HEK293 (cell line): ENCODE data around the gene ERAP2.

Experiments
- CTCF ChIA-PET: fragments of 350-600 bp; formaldehyde crosslinking; extraction: SDS; loops from one replicate; lab custom pipeline; 2021; ENCODE audit warnings: antibody characterized with exemption; lab: Yijun Ruan, JAX
- POLR2A ChIA-PET: fragments of 300-600 bp; formaldehyde crosslinking; extraction: SDS; loops from one replicate; lab custom pipeline; 2020; ENCODE audit warnings: antibody characterized with exemption, inconsistent platforms; lab: Yijun Ruan, JAX
- H3K27ac ChIP-seq: fragments of 200-500 bp; sonication (Bioruptor generic); 2 replicates; pipeline ENCODE4 v1.5.1; 2014; ENCODE audit warnings: low read depth, low read length, control low read depth, inconsistent platforms; ENCODE audit errors: extremely low read depth
- H3K36me3 ChIP-seq, 2 experiments: fragments of 200-500 bp in 1 of 2; sonication (Bioruptor generic) in 1 of 2; 1 replicate in 1 of 2; 2 replicates in 1 of 2; pipeline ENCODE4 v1.5.1; 2014 to 2017; ENCODE audit warnings: inconsistent platforms in 2 of 2, low read length in 2 of 2; ENCODE audit not compliant: control insufficient read depth in 2 of 2, insufficient read depth in 1 of 2
- H3K4me1 ChIP-seq: fragments of 200-500 bp; sonication (Bioruptor generic); 2 replicates; pipeline ENCODE4 v1.5.1; 2014; ENCODE audit warnings: mild to moderate bottlenecking, low read length, inconsistent platforms; ENCODE audit not compliant: control insufficient read depth, insufficient read depth
- H3K4me3 ChIP-seq: 2 replicates; pipeline ENCODE4 v1.5.1; 2011; ENCODE audit warnings: low read depth, mild to moderate bottlenecking, control low read depth, low read length, moderate library complexity
- H3K9me3 ChIP-seq: fragments of 200-500 bp; sonication (Bioruptor generic); 2 replicates; pipeline ENCODE4 v1.5.1; 2014; ENCODE audit warnings: low read depth, low read length, inconsistent platforms; ENCODE audit not compliant: control insufficient read depth, insufficient read depth
- ATF2 ChIP-seq: fragments of 450-650 bp; formaldehyde crosslinking; IDR thresholded peaks from 2 replicates; pipeline ENCODE4 v1.5.1; 2016; ENCODE audit warnings: missing biosample characterization, missing genetic modification characterization, low read depth
- BCL6B ChIP-seq: fragments of 450-650 bp; formaldehyde crosslinking; IDR thresholded peaks from 2 replicates; pipeline ENCODE4 v1.5.1; 2017; ENCODE audit warnings: missing biosample characterization, missing genetic modification characterization
- GFI1B ChIP-seq: fragments of 450-650 bp; formaldehyde crosslinking; IDR thresholded peaks from 2 replicates; pipeline ENCODE4 v1.5.1; 2016; ENCODE audit warnings: missing biosample characterization, missing genetic modification characterization
- GLI2 ChIP-seq: fragments of 450-650 bp; formaldehyde crosslinking; IDR thresholded peaks from 2 replicates; pipeline ENCODE4; 2017; ENCODE audit warnings: missing biosample characterization, missing genetic modification characterization, low read depth, borderline replicate concordance
- GLIS1 ChIP-seq: fragments of 450-650 bp; formaldehyde crosslinking; IDR thresholded peaks from 2 replicates; pipeline ENCODE4 v1.5.1; 2016; ENCODE audit warnings: missing biosample characterization, missing genetic modification characterization
- IKZF3 ChIP-seq: fragments of 450-650 bp; IDR thresholded peaks from 2 replicates; pipeline ENCODE4 v1.5.0; 2018; ENCODE audit warnings: missing biosample characterization, mild to moderate bottlenecking, missing genetic modification characterization, moderate library complexity
- KLF10 ChIP-seq: fragments of 450-650 bp; IDR thresholded peaks from 2 replicates; pipeline ENCODE4 v1.5.1; 2018; ENCODE audit warnings: missing biosample characterization, mild to moderate bottlenecking, missing genetic modification characterization
- MZF1 ChIP-seq: fragments of 450-650 bp; formaldehyde crosslinking; IDR thresholded peaks from 2 replicates; pipeline ENCODE4 v1.5.1; 2017; ENCODE audit warnings: missing biosample characterization, missing genetic modification characterization, borderline replicate concordance
- PRDM4 ChIP-seq: fragments of 450-650 bp; formaldehyde crosslinking; IDR thresholded peaks from 2 replicates; pipeline ENCODE4 v1.5.1; 2017; ENCODE audit warnings: missing biosample characterization, missing genetic modification characterization
- REPIN1 ChIP-seq: fragments of 450-650 bp; formaldehyde crosslinking; IDR thresholded peaks from 2 replicates; pipeline ENCODE4 v1.5.1; 2017; ENCODE audit warnings: missing biosample characterization, missing genetic modification characterization, low read depth
- WT1 ChIP-seq: fragments of 450-650 bp; formaldehyde crosslinking; IDR thresholded peaks from 2 replicates; pipeline ENCODE4 v1.5.1; 2016; ENCODE audit warnings: missing biosample characterization, missing genetic modification characterization
- ZEB2 ChIP-seq: fragments of 450-650 bp; formaldehyde crosslinking; IDR thresholded peaks from 2 replicates; pipeline ENCODE4 v1.5.1; 2016; ENCODE audit warnings: missing biosample characterization, missing genetic modification characterization
- ZFHX2 ChIP-seq: fragments of 450-650 bp; formaldehyde crosslinking; conservative IDR thresholded peaks from 2 replicates; pipeline ENCODE4 v1.5.1; 2016; ENCODE audit warnings: missing biosample characterization, missing genetic modification characterization
- ZNF148 ChIP-seq: fragments of 450-650 bp; formaldehyde crosslinking; IDR thresholded peaks from 2 replicates; pipeline ENCODE4 v1.5.0; 2017; ENCODE audit warnings: missing biosample characterization, missing genetic modification characterization, borderline replicate concordance
- ZNF18 ChIP-seq: fragments of 450-650 bp; formaldehyde crosslinking; IDR thresholded peaks from 2 replicates; pipeline ENCODE4 v1.5.1; 2016; ENCODE audit warnings: missing biosample characterization, missing genetic modification characterization
- ZNF23 ChIP-seq: fragments of 450-650 bp; formaldehyde crosslinking; IDR thresholded peaks from 2 replicates; pipeline ENCODE4 v1.5.1; 2016; ENCODE audit warnings: missing biosample characterization, missing genetic modification characterization, borderline replicate concordance
- ZNF354C ChIP-seq: fragments of 450-650 bp; formaldehyde crosslinking; IDR thresholded peaks from 2 replicates; pipeline ENCODE4 v1.5.1; 2016; ENCODE audit warnings: missing biosample characterization, missing genetic modification characterization, low read depth, borderline replicate concordance
- ZNF362 ChIP-seq: fragments of 450-650 bp; formaldehyde crosslinking; IDR thresholded peaks from 2 replicates; pipeline ENCODE4 v1.5.1; 2016; ENCODE audit warnings: missing biosample characterization, missing genetic modification characterization
- ZNF366 ChIP-seq: fragments of 450-650 bp; formaldehyde crosslinking; conservative IDR thresholded peaks from 2 replicates; pipeline ENCODE4 v1.5.1; 2016; ENCODE audit warnings: missing biosample characterization, missing genetic modification characterization
- ZNF433 ChIP-seq: fragments of 450-650 bp; formaldehyde crosslinking; IDR thresholded peaks from 2 replicates; pipeline ENCODE4 v1.5.1; 2016; ENCODE audit warnings: missing biosample characterization, missing genetic modification characterization, low read depth
- ZNF600 ChIP-seq: fragments of 450-650 bp; formaldehyde crosslinking; IDR thresholded peaks from 2 replicates; pipeline ENCODE4 v1.5.1; 2016; ENCODE audit warnings: missing biosample characterization, missing genetic modification characterization
- ZNF621 ChIP-seq: fragments of 450-650 bp; formaldehyde crosslinking; IDR thresholded peaks from 2 replicates; pipeline ENCODE4 v1.5.1; 2017; ENCODE audit warnings: missing biosample characterization, missing genetic modification characterization
- ZNF704 ChIP-seq: fragments of 450-650 bp; formaldehyde crosslinking; IDR thresholded peaks from 2 replicates; pipeline ENCODE4 v1.5.1; 2016; ENCODE audit warnings: missing biosample characterization, missing genetic modification characterization

Gene ERAP2

GRCh38 chr5:96967400-96967799 is 91.1 kb downstream of the ERAP2 start:
- H3K4me3 ChIP-seq: no peak overlapping the region
- H3K36me3 ChIP-seq: no peaks in the 10 kb centered on the region
- ChIA-PET CTCF (interaction anchor here (0.6 kb wide), 1 partner anchor 198 kb away, joined by 3 read pairs; no protein-coding TSS in a partner anchor), POLR2A (no interaction called here)
- H3K9me3 ChIP-seq: no peaks in the 10 kb centered on the region
- H3K4me1 ChIP-seq: peaks cover 23% of the 10 kb centered on the region
- TF ChIP-seq GFI1B (tag by site-specific recombination) (no peak), ZNF148 (no peak), ZNF433 (tag by site-specific recombination) (no peak)
- no peak overlapping the region for H3K27ac ChIP-seq

- ChIA-PET POLR2A (no interaction called here), CTCF (no interaction called here)
- H3K4me1 ChIP-seq: peaks cover 20% of the 10 kb centered on the region
- 0 out of 2 replicates have a peak overlapping the region, but pooled peaks have one; percentile 14 for H3K27ac ChIP-seq
- no peaks in the 10 kb centered on the region for H3K36me3 ChIP-seq
- no peaks in the 10 kb centered on the region for H3K9me3 ChIP-seq
- H3K4me3 ChIP-seq: no peak overlapping the region
- TF ChIP-seq ZNF18 (tag by site-specific recombination) (0 out of 2 replicates have a peak, but pooled peaks have one; percentile 49), IKZF3 (tag by site-specific recombination) (0 out of 2 replicates have a peak, but pooled peaks have one; percentile 30), BCL6B (no peak), ZNF704 (tag by site-specific recombination) (no peak), ZEB2 (tag by site-specific recombination) (0 out of 2 replicates have a peak, but pooled peaks have one; percentile 45), ZFHX2 (tag by site-specific recombination) (no peak), GLI2 (tag by site-specific recombination) (no peak), ZNF23 (tag by site-specific recombination) (no peak), ZNF600 (tag by site-specific recombination) (peak; percentile 19; the same call in 1 of the 2 replicates), PRDM4 (peak; percentile 21; the same call in 1 of the 2 replicates), MZF1 (tag by site-specific recombination) (peak; percentile 47; the same call in 1 of the 2 replicates), REPIN1 (tag by site-specific recombination) (no peak), GLIS1 (peak; percentile 53), WT1 (tag by site-specific recombination) (peak; percentile 49), ZNF366 (tag by site-specific recombination) (peak; percentile 34; the same call in 1 of the 2 replicates), ZNF621 (tag by site-specific recombination) (no peak), KLF10 (tag by site-specific recombination) (no peak), ATF2 (tag by site-specific recombination) (no peak), ZNF362 (tag by site-specific recombination) (no peak), ZNF354C (tag by site-specific recombination) (no peak)
Observed at GRCh38 chr5:96968074-96968473, 91.8 kb downstream of the ERAP2 start.
